Neural crest cell (in vitro differentiated cells): ENCODE measurements around the gene PTPRG. TPM values are rescaled to one million over a fixed set of nuclear protein-coding genes. Genes with fewer than 3 reads are reported as not detected.

Experiments
- DNase-seq: peaks from one replicate; pipeline ENCODE4 v3.0.0; 2021; ENCODE audit warnings: low read depth, mixed read lengths, low spot score
- H3K27ac Mint-ChIP-seq: one replicate; pipeline ENCODE4 v1.8.0; 2021; ENCODE audit warnings: mild to moderate bottlenecking, mixed read lengths; ENCODE audit not compliant: unreplicated experiment
- H3K27me3 Mint-ChIP-seq: 2 replicates; pipeline ENCODE4 v1.8.0; 2021; ENCODE audit warnings: low read depth, mild to moderate bottlenecking, mixed read lengths
- H3K36me3 Mint-ChIP-seq: 2 replicates; pipeline ENCODE4 v1.8.0; 2021; ENCODE audit warnings: low read depth, mild to moderate bottlenecking, mixed read lengths
- H3K4me1 Mint-ChIP-seq: 2 replicates; pipeline ENCODE4 v1.8.0; 2021; ENCODE audit warnings: mixed read lengths
- H3K4me3 Mint-ChIP-seq: one replicate; pipeline ENCODE4 v1.8.0; 2021; ENCODE audit warnings: mild to moderate bottlenecking, mixed read lengths
- H3K9me3 Mint-ChIP-seq: 2 replicates; pipeline ENCODE4 v1.8.0; 2021; ENCODE audit warnings: mixed read lengths
- CTCF ChIP-seq: fragments of 200-600 bp; sonication (generic); conservative IDR thresholded peaks from 2 replicates; pipeline ENCODE4 v1.5.0; 2021; ENCODE audit warnings: antibody characterized with exemption, mild to moderate bottlenecking
- total RNA-seq: library from RNA; stranded (reverse); gene quantifications from 2 replicates; pipeline ENCODE4 v1.2.1, GENCODE V29; 2021

The PTPRG gene
- total RNA-seq, 1 donor from 2014 or later: 41.2 TPM

- Mint-ChIP-seq H3K27ac (no peak overlapping the region), H3K9me3 (no peaks in the 10 kb centered on the region), H3K4me3 (no peak overlapping the region)
Observed at GRCh38 chr3:61864886-61865285, 303.5 kb downstream of the PTPRG start.

GRCh38 chr3:61865466-61866152 is 304.2 kb downstream of the PTPRG start:
- Mint-ChIP-seq H3K4me3 (no peak overlapping the region), H3K27me3 (no peaks in the 10 kb centered on the region), H3K27ac (no peak overlapping the region), H3K9me3 (no peaks in the 10 kb centered on the region), H3K4me1 (peaks cover 31% of the 10 kb centered on the region), H3K36me3 (no peaks in the 10 kb centered on the region)
- no peak for DNase-seq
- no peak for TF ChIP-seq CTCF

More at GRCh38 chr3:61864886-61865285, 303.5 kb downstream of the PTPRG start:
- DNase-seq: no peak
- no peaks in the 10 kb centered on the region for H3K27me3 Mint-ChIP-seq
- peaks cover 31% of the 10 kb centered on the region for H3K4me1 Mint-ChIP-seq
- H3K36me3 Mint-ChIP-seq: no peaks in the 10 kb centered on the region
- no peak for TF ChIP-seq CTCF

GRCh38 chr3:61866153-61866542 is 304.8 kb downstream of the PTPRG start:
- Mint-ChIP-seq H3K4me3 (no peak overlapping the region), H3K9me3 (no peaks in the 10 kb centered on the region)

GRCh38 chr3:61866961-61867461 is 305.6 kb downstream of the PTPRG start:
- Mint-ChIP-seq H3K4me3 (no peak overlapping the region), H3K27ac (no peak overlapping the region), H3K36me3 (no peaks in the 10 kb centered on the region), H3K9me3 (no peaks in the 10 kb centered on the region), H3K4me1 (peaks cover 21% of the 10 kb centered on the region), H3K27me3 (no peaks in the 10 kb centered on the region)
- no peak for DNase-seq
- no peak for TF ChIP-seq CTCF

More at GRCh38 chr3:61866153-61866542, 304.8 kb downstream of the PTPRG start:
- Mint-ChIP-seq H3K27ac (no peak overlapping the region), H3K36me3 (no peaks in the 10 kb centered on the region), H3K27me3 (no peaks in the 10 kb centered on the region), H3K4me1 (peaks cover 26% of the 10 kb centered on the region)
- no peak for TF ChIP-seq CTCF
- no peak for DNase-seq

GRCh38 chr3:61868499-61868898 is 307.1 kb downstream of the PTPRG start:
- Mint-ChIP-seq H3K9me3 (no peaks in the 10 kb centered on the region), H3K4me1 (peaks cover 21% of the 10 kb centered on the region), H3K27me3 (no peaks in the 10 kb centered on the region), H3K4me3 (no peak overlapping the region), H3K36me3 (no peaks in the 10 kb centered on the region), H3K27ac (peak overlapping the region; percentile 67)
- no peak for TF ChIP-seq CTCF
- DNase-seq: no peak
